SK-N-SH (cell line): ENCODE data around the gene MCTP2.

ENCODE experiments used
- CTCF ChIP-seq: fragments of 200-600 bp; sonication (generic); IDR thresholded peaks from 2 replicates; pipeline ENCODE4 v1.6.1; 2017; ENCODE audit warnings: antibody characterized with exemption, mild to moderate bottlenecking, moderate library complexity
- RAD21 ChIP-seq: IDR thresholded peaks from 2 replicates; pipeline ENCODE4 v1.6.1; 2012; ENCODE audit warnings: mild to moderate bottlenecking, low read length
- RFX5 ChIP-seq: IDR thresholded peaks from 2 replicates; pipeline ENCODE4 v1.6.1; 2012; ENCODE audit warnings: mild to moderate bottlenecking, improper control_type of control experiment, low read length
- RXRA ChIP-seq: IDR thresholded peaks from 2 replicates; pipeline ENCODE4 v1.4.0; 2012; ENCODE audit warnings: low read depth, mild to moderate bottlenecking, borderline replicate concordance
- YY1 ChIP-seq: IDR thresholded peaks from 2 replicates; pipeline ENCODE4 v1.4.0; 2012; ENCODE audit warnings: low read depth, mild to moderate bottlenecking

GRCh38 chr15:94212291-94212690 is 19.1 kb upstream of the MCTP2 start:
- TF ChIP-seq CTCF (no peak), RAD21 (no peak), RFX5 (no peak), RXRA (no peak), YY1 (no peak)
